Smooth muscle cell (in vitro differentiated cells): ENCODE measurements around the gene IKZF2. TPM values are rescaled to one million over a fixed set of nuclear protein-coding genes. Genes with fewer than 3 reads are reported as not detected.

ENCODE experiments used
- DNase-seq: peaks from one replicate; lab custom pipeline; 2025; ENCODE audit not compliant: unreplicated experiment; lab: John Stamatoyannopoulos, UW
- H2AFZ ChIP-seq: fragments of 200-600 bp; sonication (generic); 2 replicates; pipeline ENCODE4 v1.6.0; 2016; ENCODE audit warnings: antibody characterized with exemption, low read depth, mild to moderate bottlenecking
- H3F3A ChIP-seq: fragments of 200-600 bp; sonication (generic); 2 replicates; pipeline ENCODE4 v1.6.0; 2017; ENCODE audit warnings: antibody characterized with exemption, low read depth
- H3K27ac ChIP-seq: fragments of 200-600 bp; sonication (generic); 2 replicates; pipeline ENCODE4 v1.5.1; 2016; ENCODE audit warnings: low read depth, mild to moderate bottlenecking
- H3K27me3 ChIP-seq: fragments of 200-600 bp; sonication (generic); 2 replicates; pipeline ENCODE4 v1.6.1; 2016; ENCODE audit warnings: low read depth, mild to moderate bottlenecking
- H3K36me3 ChIP-seq: fragments of 200-600 bp; sonication (generic); 2 replicates; pipeline ENCODE4 v1.5.1; 2016; ENCODE audit warnings: low read depth
- H3K4me1 ChIP-seq: fragments of 200-600 bp; sonication (generic); 2 replicates; pipeline ENCODE4 v1.5.1; 2016; ENCODE audit warnings: low read depth
- H3K4me2 ChIP-seq: fragments of 200-600 bp; sonication (generic); 2 replicates; pipeline ENCODE4 v1.6.0; 2016; ENCODE audit warnings: mild to moderate bottlenecking
- H3K4me3 ChIP-seq: fragments of 200-600 bp; sonication (generic); 2 replicates; pipeline ENCODE4 v1.5.1; 2016; ENCODE audit warnings: mild to moderate bottlenecking
- H3K79me2 ChIP-seq: fragments of 200-600 bp; sonication (generic); 2 replicates; pipeline ENCODE4 v1.6.0; 2016; ENCODE audit warnings: low read depth, mild to moderate bottlenecking
- H3K9ac ChIP-seq: fragments of 200-600 bp; sonication (generic); 2 replicates; pipeline ENCODE4 v1.6.0; 2016; ENCODE audit warnings: low read depth
- H3K9me3 ChIP-seq: fragments of 200-600 bp; sonication (generic); replicated peaks from 2 replicates; pipeline ENCODE4 v1.5.1; 2016; ENCODE audit warnings: low read depth
- H4K20me1 ChIP-seq: fragments of 200-600 bp; sonication (generic); 2 replicates; pipeline ENCODE4 v1.6.0; 2016; ENCODE audit warnings: low read depth
- CTCF ChIP-seq: fragments of 200-600 bp; sonication (generic); IDR thresholded peaks from 2 replicates; pipeline ENCODE4 v1.5.1; 2017; ENCODE audit warnings: borderline replicate concordance, mild to moderate bottlenecking, antibody characterized with exemption; ENCODE audit not compliant: insufficient read depth, poor library complexity, severe bottlenecking
- WGBS: methylation state at CpG from one replicate; pipeline ENCODE4 v1.1.7; 2016; ENCODE audit warnings: low lambda C conversion rate; 5-methylcytosine and 5-hydroxymethylcytosine counted together
- polyA plus RNA-seq: library from polyadenylated mRNA; unstranded; fragments of >200 nt; fragmentation: Nextera tagmentation; extraction: Ambion mirVana; gene quantifications from 2 replicates; pipeline ENCODE4 v1.2.1, GENCODE V29; 2016
- total RNA-seq: library from RNA; depleted of rRNA; stranded (reverse); fragments of >200 nt; gene quantifications from 2 replicates; pipeline ENCODE4 v1.2.3, GENCODE V29; 2014

Gene IKZF2
- total and polyA plus RNA-seq, 2 experiments from 2014 or later: 0.69 to 16.5 TPM

GRCh38 chr2:213129311-213129710 is 22.1 kb downstream of the IKZF2 start:
- no peaks in the 10 kb centered on the region for H3K79me2 ChIP-seq
- H4K20me1 ChIP-seq: no peaks in the 10 kb centered on the region
- WGBS: 93% methylated on average over 5 of the region's 5 CpGs

GRCh38 chr2:213125646-213126347 is 25.6 kb downstream of the IKZF2 start:
- Histone ChIP-seq H3F3A (no peaks in the 10 kb centered on the region), H3K79me2 (no peaks in the 10 kb centered on the region), H4K20me1 (no peaks in the 10 kb centered on the region), H3K9ac (no peak overlapping the region), H3K27me3 (no peaks in the 10 kb centered on the region), H3K27ac (no peak overlapping the region), H3K36me3 (no peaks in the 10 kb centered on the region), H3K4me2 (no peak overlapping the region), H3K4me1 (no peaks in the 10 kb centered on the region), H2AFZ (no peak overlapping the region), H3K9me3 (no peaks in the 10 kb centered on the region), H3K4me3 (no peak overlapping the region)
- WGBS: 95% methylated on average over 3 of the region's 3 CpGs
- no peak for TF ChIP-seq CTCF
- DNase-seq: no peak

More at GRCh38 chr2:213129311-213129710, 22.1 kb downstream of the IKZF2 start:
- no peaks in the 10 kb centered on the region for H3K27me3 ChIP-seq
- DNase-seq: no peak
- H3K9me3 ChIP-seq: no peaks in the 10 kb centered on the region
- no peak overlapping the region for H3K9ac ChIP-seq
- no peaks in the 10 kb centered on the region for H3K4me1 ChIP-seq
- H3K36me3 ChIP-seq: no peaks in the 10 kb centered on the region
- H2AFZ ChIP-seq: no peak overlapping the region
- no peak for TF ChIP-seq CTCF
- no peak overlapping the region for H3K4me3 ChIP-seq
- no peak overlapping the region for H3K4me2 ChIP-seq
- H3F3A ChIP-seq: no peaks in the 10 kb centered on the region
- H3K27ac ChIP-seq: no peak overlapping the region

- H3K79me2 ChIP-seq: no peaks in the 10 kb centered on the region
- WGBS: 72% methylated on average over 4 of the region's 4 CpGs
Measured at GRCh38 chr2:213122725-213123124, 28.7 kb downstream of the IKZF2 start.

More at GRCh38 chr2:213122725-213123124, 28.7 kb downstream of the IKZF2 start:
- Histone ChIP-seq H2AFZ (no peak overlapping the region), H3F3A (no peaks in the 10 kb centered on the region), H3K4me2 (no peak overlapping the region), H4K20me1 (no peaks in the 10 kb centered on the region), H3K36me3 (no peaks in the 10 kb centered on the region), H3K4me3 (no peak overlapping the region), H3K9me3 (no peaks in the 10 kb centered on the region), H3K27ac (no peak overlapping the region), H3K27me3 (no peaks in the 10 kb centered on the region), H3K4me1 (no peaks in the 10 kb centered on the region), H3K9ac (no peak overlapping the region)
- DNase-seq: no peak
- TF ChIP-seq CTCF: no peak
